Vagina (tissue), 2 donors: ENCODE data around the gene NEK4. TPM values are rescaled to one million over a fixed set of nuclear protein-coding genes. Genes with fewer than 3 reads are reported as not detected.

Experiments used
- DNase-seq, 2 donors: peaks; one replicate each; pipeline ENCODE4 v3.0.0-alpha.2; 2017; ENCODE audit errors: extremely low spot score in 2 of 2
- H3K27ac ChIP-seq: fragments of 200-600 bp; sonication (generic); one replicate; pipeline ENCODE4 v1.5.1; 2019
- H3K27me3 ChIP-seq: fragments of 200-600 bp; sonication (generic); one replicate; pipeline ENCODE4 v1.5.1; 2019
- H3K36me3 ChIP-seq, 2 donors: fragments of 200-600 bp; sonication (generic); one replicate each; pipeline ENCODE4 v1.5.1; 2017 to 2019
- H3K4me1 ChIP-seq: fragments of 200-600 bp; sonication (generic); one replicate; pipeline ENCODE4 v1.5.1; 2019
- H3K4me3 ChIP-seq, 2 donors: fragments of 200-600 bp; sonication (generic); 1 replicate in 1 of 2; 2 replicates in 1 of 2; pipeline ENCODE4 v1.5.1; 2016 to 2019
- H3K9me3 ChIP-seq: fragments of 200-600 bp; sonication (generic); one replicate; pipeline ENCODE4 v1.5.1; 2019
- CTCF ChIP-seq, 3 experiments: fragments of 450-650 bp in 2 of 3; fragments of 200-600 bp in 1 of 3; sonication (generic) in 1 of 3; IDR thresholded peaks; one replicate each; pipeline ENCODE4 v1.5.1; 2017 to 2019; ENCODE audit warnings: antibody characterized with exemption in 3 of 3, mild to moderate bottlenecking in 2 of 3, moderate library complexity in 2 of 3
- POLR2A ChIP-seq, 2 donors: fragments of 450-650 bp; IDR thresholded peaks; one replicate each; pipeline ENCODE4 v1.6.1; 2017; ENCODE audit warnings: antibody characterized with exemption in 2 of 2, mild to moderate bottlenecking in 2 of 2, moderate library complexity in 2 of 2
- POLR2AphosphoS5 ChIP-seq, 2 donors: sonication (generic); formaldehyde crosslinking; IDR thresholded peaks; one replicate each; pipeline ENCODE4 v1.9.0; 2017; ENCODE audit warnings: antibody characterized with exemption in 2 of 2, mild to moderate bottlenecking in 2 of 2, low read depth in 1 of 2; ENCODE audit not compliant: insufficient read depth in 1 of 2
- intact Hi-C: fragments of 100-400 bp; cut with DNase I; formaldehyde crosslinking; loops from one replicate; pipeline ENCODE4 v1.15.1; 2023
- total RNA-seq: library from RNA; depleted of rRNA; stranded (reverse); fragments of >200 nt; gene quantifications from one replicate; pipeline ENCODE4 v1.2.3, GENCODE V29; 2016

Gene NEK4
- total RNA-seq, 1 donor from 2014 or later = 53.0 TPM

- H3K4me3 ChIP-seq = no peak overlapping the region
- H3K27me3 ChIP-seq = no peaks in the 10 kb centered on the region
- no peak for DNase-seq
- TF ChIP-seq CTCF (IDR thresholded peaks at IDR 0.05) (no peak), POLR2AphosphoS5 (IDR thresholded peaks at IDR 0.05; ENCODE audit: insufficient read depth in 1 of 2, low read depth in 1 of 2) (no peak), POLR2A (IDR thresholded peaks at IDR 0.05) (no peak)
- intact Hi-C loops = no loop called here
- H3K4me1 ChIP-seq = no peaks in the 10 kb centered on the region
- H3K27ac ChIP-seq = no peak overlapping the region
- no peaks in the 10 kb centered on the region for H3K36me3 ChIP-seq
- no peaks in the 10 kb centered on the region for H3K9me3 ChIP-seq
Observed at GRCh38 chr3:52798376-52798977, 27.7 kb upstream of the NEK4 start.

- no peaks in the 10 kb centered on the region for H3K36me3 ChIP-seq
- TF ChIP-seq POLR2AphosphoS5 (IDR thresholded peaks at IDR 0.05; ENCODE audit: insufficient read depth in 1 of 2, low read depth in 1 of 2) (no peak), CTCF (IDR thresholded peaks at IDR 0.05) (no peak), POLR2A (IDR thresholded peaks at IDR 0.05) (no peak)
- H3K4me3 ChIP-seq = no peak overlapping the region
- H3K4me1 ChIP-seq = no peaks in the 10 kb centered on the region
- intact Hi-C loops = no loop called here
- H3K9me3 ChIP-seq = no peaks in the 10 kb centered on the region
- H3K27ac ChIP-seq = no peak overlapping the region
- no peak for DNase-seq
- no peaks in the 10 kb centered on the region for H3K27me3 ChIP-seq
Observed at GRCh38 chr3:52796411-52796810, 25.7 kb upstream of the NEK4 start.

DNA sequence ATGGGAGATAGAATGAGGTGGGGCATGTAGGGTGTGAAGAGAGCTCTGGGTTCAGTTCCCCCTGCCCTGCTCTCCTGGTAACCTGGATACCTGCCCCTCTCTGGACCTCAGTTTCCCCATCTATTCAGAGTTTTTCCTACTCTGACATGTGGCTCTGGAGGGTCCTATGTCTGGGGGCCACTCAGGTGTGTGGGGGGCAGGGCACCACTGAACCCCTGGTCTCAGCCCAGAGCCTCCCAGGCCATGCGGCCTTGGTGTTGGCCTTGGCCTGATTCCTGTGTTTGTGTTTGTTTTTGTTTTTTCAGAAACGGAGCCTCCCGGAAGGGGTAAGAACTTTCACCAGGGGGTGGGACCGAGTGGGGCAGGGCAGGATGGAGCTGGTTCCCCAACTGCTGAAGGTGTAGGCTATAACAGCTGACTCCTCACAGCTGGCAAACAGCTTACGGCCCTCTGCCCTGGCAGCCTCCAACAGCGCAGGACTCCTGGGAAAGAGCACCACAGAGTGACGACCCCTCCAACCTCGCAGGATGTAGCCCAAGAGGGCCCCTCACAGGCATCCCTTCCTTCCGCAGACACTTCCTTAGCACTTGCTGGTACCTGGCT, 24.7 kb upstream of the NEK4 start:
- H3K4me1 ChIP-seq = no peaks in the 10 kb centered on the region
- H3K27ac ChIP-seq = no peak overlapping the region
- H3K9me3 ChIP-seq = no peaks in the 10 kb centered on the region
- TF ChIP-seq CTCF (IDR thresholded peaks at IDR 0.05) (no peak), POLR2AphosphoS5 (IDR thresholded peaks at IDR 0.05; ENCODE audit: insufficient read depth in 1 of 2, low read depth in 1 of 2) (no peak), POLR2A (IDR thresholded peaks at IDR 0.05) (no peak)
- intact Hi-C loops = no loop called here
- no peak overlapping the region for H3K4me3 ChIP-seq
- no peak for DNase-seq
- no peaks in the 10 kb centered on the region for H3K27me3 ChIP-seq
- no peaks in the 10 kb centered on the region for H3K36me3 ChIP-seq

GRCh38 chr3:52794612-52795099, 23.9 kb upstream of the NEK4 start, which contains the start of gene ITIH3:
TSS of gene ITIH3 (plus strand) at chr3:52794796. CDS start at chr3:52794804, 8 bp downstream.
- Histone ChIP-seq H3K27ac (no peak within 1 kb of the TSS), H3K9me3 (no peaks in the 10 kb centered on the region), H3K4me3 (no peak within 1 kb of the TSS), H3K4me1 (no peaks in the 10 kb centered on the region), H3K27me3 (no peaks in the 10 kb centered on the region), H3K36me3 (no peaks in the 10 kb centered on the region)
- TF ChIP-seq POLR2AphosphoS5 (IDR thresholded peaks at IDR 0.05; ENCODE audit: insufficient read depth in 1 of 2, low read depth in 1 of 2) = no peak
- DNase-seq = no peak
- intact Hi-C loops = no loop called here

GRCh38 chr3:52793702-52794611, 23.2 kb upstream of the NEK4 start:
- TF ChIP-seq POLR2AphosphoS5 (IDR thresholded peaks at IDR 0.05; ENCODE audit: insufficient read depth in 1 of 2, low read depth in 1 of 2) (no peak), CTCF (IDR thresholded peaks at IDR 0.05) (no peak), POLR2A (IDR thresholded peaks at IDR 0.05) (no peak)
- Histone ChIP-seq H3K4me3 (no peak overlapping the region), H3K36me3 (no peaks in the 10 kb centered on the region), H3K4me1 (no peaks in the 10 kb centered on the region), H3K27me3 (no peaks in the 10 kb centered on the region), H3K9me3 (no peaks in the 10 kb centered on the region), H3K27ac (no peak overlapping the region)
- intact Hi-C loops = no loop called here
- no peak for DNase-seq
